Hepatocyte (in vitro differentiated cells): Measurements from ENCODE around the gene YIPF5. TPM values are rescaled to one million over a fixed set of nuclear protein-coding genes. Genes with fewer than 3 reads are reported as not detected.

ENCODE experiments used
- DNase-seq: peaks from one replicate; pipeline ENCODE4 v3.0.0-alpha.2; 2016; ENCODE audit warnings: low spot score
- H2AFZ ChIP-seq: fragments of 200-600 bp; sonication (generic); 2 replicates; pipeline ENCODE4 v1.6.0; 2016; ENCODE audit warnings: antibody characterized with exemption, mild to moderate bottlenecking
- H3K27ac ChIP-seq: fragments of 200-600 bp; sonication (generic); 2 replicates; pipeline ENCODE4 v1.5.1; 2016; ENCODE audit warnings: mild to moderate bottlenecking
- H3K27me3 ChIP-seq: fragments of 200-600 bp; sonication (generic); 2 replicates; pipeline ENCODE4 v1.6.1; 2016
- H3K36me3 ChIP-seq: fragments of 200-600 bp; sonication (generic); replicated peaks from 2 replicates; pipeline ENCODE4 v1.5.1; 2016; ENCODE audit warnings: low read depth; ENCODE audit not compliant: insufficient read depth
- H3K4me1 ChIP-seq: fragments of 200-600 bp; sonication (generic); 2 replicates; pipeline ENCODE4 v1.5.1; 2016; ENCODE audit warnings: mild to moderate bottlenecking, moderate library complexity; ENCODE audit not compliant: insufficient read depth
- H3K4me2 ChIP-seq: fragments of 200-600 bp; sonication (generic); 2 replicates; pipeline ENCODE4 v1.6.0; 2016
- H3K4me3 ChIP-seq: fragments of 200-600 bp; sonication (generic); 2 replicates; pipeline ENCODE4 v1.5.1; 2016; ENCODE audit warnings: mild to moderate bottlenecking
- H3K79me2 ChIP-seq: fragments of 200-600 bp; sonication (generic); 2 replicates; pipeline ENCODE4 v1.6.0; 2017; ENCODE audit warnings: mild to moderate bottlenecking
- H3K9me2 ChIP-seq: fragments of 200-600 bp; sonication (generic); replicated peaks from 2 replicates; pipeline ENCODE4 v1.6.0; 2017; ENCODE audit warnings: mild to moderate bottlenecking; ENCODE audit not compliant: insufficient read depth
- H3K9me3 ChIP-seq: fragments of 200-600 bp; sonication (generic); 2 replicates; pipeline ENCODE4 v1.5.1; 2016; ENCODE audit warnings: low read depth, mild to moderate bottlenecking
- H4K20me1 ChIP-seq: fragments of 200-600 bp; sonication (generic); 2 replicates; pipeline ENCODE4 v1.6.0; 2016; ENCODE audit warnings: mild to moderate bottlenecking; ENCODE audit not compliant: insufficient read depth, poor library complexity, severe bottlenecking
- EZH2 ChIP-seq: fragments of 200-600 bp; sonication (generic); IDR thresholded peaks from 2 replicates; pipeline ENCODE4 v1.6.1; 2016; ENCODE audit warnings: antibody characterized with exemption, mild to moderate bottlenecking, borderline replicate concordance
- EZH2phosphoT487 ChIP-seq: fragments of 200-600 bp; sonication (generic); IDR thresholded peaks from one replicate; pipeline ENCODE4 v1.6.1; 2018; ENCODE audit warnings: antibody characterized with exemption, mild to moderate bottlenecking, low read depth, moderate library complexity; ENCODE audit not compliant: unreplicated experiment, severe bottlenecking
- whole genome bisulfite sequencing: methylation state at CpG from one replicate; pipeline ENCODE4 v1.1.6; 2016; ENCODE audit warnings: low lambda C conversion rate; ENCODE audit errors: missing lambda C conversion rate; 5-methylcytosine and 5-hydroxymethylcytosine counted together
- polyA plus RNA-seq: library from polyadenylated mRNA; unstranded; fragments of >200 nt; fragmentation: Nextera tagmentation; extraction: Ambion mirVana; gene quantifications from 2 replicates; pipeline ENCODE4 v1.2.1, GENCODE V29; 2016
- total RNA-seq: library from RNA; depleted of rRNA; stranded (reverse); fragments of >200 nt; gene quantifications from 2 replicates; pipeline ENCODE4 v1.2.3, GENCODE V29; 2014
- TF ChIP-seq, protein P1 (sequence below): fragments of 200-600 bp; sonication (generic); IDR thresholded peaks from 2 replicates; pipeline ENCODE4 v1.5.1; 2016; ENCODE audit warnings: antibody characterized with exemption, mild to moderate bottlenecking; ENCODE audit not compliant: poor library complexity

The YIPF5 gene
- total and polyA plus RNA-seq, 2 experiments from 2014 or later: 82.3 to 119 TPM

DNA sequence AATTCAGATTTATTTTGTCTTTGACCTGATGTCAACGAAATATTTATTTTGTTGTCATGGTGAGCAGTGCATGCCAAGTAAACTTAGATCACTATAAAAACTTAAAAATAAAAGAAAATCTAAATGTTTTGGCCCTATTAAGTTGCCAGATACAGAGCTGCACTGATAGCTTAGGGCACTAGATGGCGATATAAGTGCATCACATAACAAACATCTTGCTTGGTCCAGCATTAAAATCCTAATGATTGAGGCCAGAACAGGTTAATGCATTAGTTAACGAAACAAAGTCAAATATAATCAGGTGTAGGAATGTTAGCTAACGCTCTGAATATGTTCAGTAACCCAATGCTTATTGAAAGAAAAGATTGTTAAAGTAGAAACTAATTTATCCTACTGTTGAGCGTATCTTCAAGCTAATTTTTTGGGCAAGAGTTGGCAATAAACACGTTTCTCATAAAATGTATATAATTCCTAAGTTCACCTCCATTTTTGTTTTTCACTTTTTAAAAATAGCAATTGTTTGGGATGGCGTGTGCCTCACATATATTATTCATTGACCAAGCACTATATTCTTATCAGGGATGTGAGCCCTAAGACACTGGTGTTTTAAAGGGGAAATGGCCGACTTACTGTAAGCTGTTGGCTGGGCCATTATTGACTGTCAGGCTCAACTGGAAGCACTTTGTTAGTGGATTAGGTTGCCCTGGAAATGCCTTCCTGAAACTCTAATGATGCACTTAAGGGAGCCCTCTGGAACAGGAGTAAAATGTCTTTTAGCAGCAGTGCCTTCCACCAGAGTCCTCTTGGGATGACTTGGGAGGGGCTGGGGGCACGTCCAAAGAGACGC, 33.5 kb upstream of the YIPF5 start:
- no peak for TF ChIP-seq EZH2
- TF ChIP-seq, protein P1, sequence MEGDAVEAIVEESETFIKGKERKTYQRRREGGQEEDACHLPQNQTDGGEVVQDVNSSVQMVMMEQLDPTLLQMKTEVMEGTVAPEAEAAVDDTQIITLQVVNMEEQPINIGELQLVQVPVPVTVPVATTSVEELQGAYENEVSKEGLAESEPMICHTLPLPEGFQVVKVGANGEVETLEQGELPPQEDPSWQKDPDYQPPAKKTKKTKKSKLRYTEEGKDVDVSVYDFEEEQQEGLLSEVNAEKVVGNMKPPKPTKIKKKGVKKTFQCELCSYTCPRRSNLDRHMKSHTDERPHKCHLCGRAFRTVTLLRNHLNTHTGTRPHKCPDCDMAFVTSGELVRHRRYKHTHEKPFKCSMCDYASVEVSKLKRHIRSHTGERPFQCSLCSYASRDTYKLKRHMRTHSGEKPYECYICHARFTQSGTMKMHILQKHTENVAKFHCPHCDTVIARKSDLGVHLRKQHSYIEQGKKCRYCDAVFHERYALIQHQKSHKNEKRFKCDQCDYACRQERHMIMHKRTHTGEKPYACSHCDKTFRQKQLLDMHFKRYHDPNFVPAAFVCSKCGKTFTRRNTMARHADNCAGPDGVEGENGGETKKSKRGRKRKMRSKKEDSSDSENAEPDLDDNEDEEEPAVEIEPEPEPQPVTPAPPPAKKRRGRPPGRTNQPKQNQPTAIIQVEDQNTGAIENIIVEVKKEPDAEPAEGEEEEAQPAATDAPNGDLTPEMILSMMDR: peak; percentile 98
- Histone ChIP-seq H3K9me3 (no peaks in the 10 kb centered on the region), H3K4me3 (no peak overlapping the region), H3K4me1 (peaks cover 9% of the 10 kb centered on the region), H3K27me3 (no peaks in the 10 kb centered on the region), H3K9me2 (no peaks in the 10 kb centered on the region), H3K27ac (peak overlapping the region; percentile 42), H3K36me3 (no peaks in the 10 kb centered on the region), H3K4me2 (peak overlapping the region; percentile 80), H3K79me2 (no peaks in the 10 kb centered on the region), H4K20me1 (no peaks in the 10 kb centered on the region), H2AFZ (no peak overlapping the region)
- peak; percentile 79 for DNase-seq
- 29% methylated on average over 10 of the region's 10 CpGs for WGBS

DNA sequence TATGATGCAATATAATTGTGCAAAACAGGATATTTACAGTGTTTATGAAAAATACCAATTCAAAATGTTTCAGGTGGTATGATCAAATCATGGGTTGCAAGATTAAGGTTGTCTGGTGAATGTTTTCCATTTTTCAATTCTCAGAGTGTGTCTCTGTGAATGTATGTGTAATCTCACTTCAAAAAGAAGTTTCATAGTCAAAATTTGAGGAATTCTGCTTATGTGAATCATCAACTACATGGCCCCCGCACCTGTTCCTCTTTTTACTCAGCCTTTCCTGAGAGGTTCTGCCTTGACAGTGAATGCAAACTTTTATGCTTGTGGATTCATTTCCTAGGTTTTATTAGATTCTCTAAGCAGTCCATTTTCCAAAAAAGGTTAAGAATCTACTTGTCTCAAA, 32.3 kb upstream of the YIPF5 start:
- H3K4me2 ChIP-seq: no peak overlapping the region

DNA sequence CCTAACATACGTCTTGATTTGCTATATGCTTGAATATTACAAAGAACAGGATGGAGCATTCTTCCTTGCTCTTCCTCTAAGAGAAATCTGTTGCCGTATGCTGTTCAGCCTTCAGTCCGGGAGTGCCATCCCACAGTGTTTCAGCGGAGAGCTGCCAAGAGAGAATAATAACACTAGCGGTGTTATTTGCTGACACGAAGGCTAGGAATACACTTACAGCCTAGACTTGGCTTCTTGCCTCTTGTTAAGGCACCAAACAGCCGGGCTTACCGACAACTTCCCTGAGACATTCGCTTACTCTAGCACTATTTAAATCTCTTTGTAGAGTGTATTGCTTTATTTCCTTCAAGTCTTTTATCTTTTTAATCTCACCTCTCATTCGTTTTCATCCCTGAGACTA, 31.6 kb upstream of the YIPF5 start:
- no peak for DNase-seq
- H3K27me3 ChIP-seq: no peaks in the 10 kb centered on the region
- no peaks in the 10 kb centered on the region for H3K36me3 ChIP-seq
- H3K4me3 ChIP-seq: no peak overlapping the region
- H3K27ac ChIP-seq: no peak overlapping the region
- H4K20me1 ChIP-seq: no peaks in the 10 kb centered on the region
- TF ChIP-seq EZH2 (no peak), EZH2phosphoT487 (no peak)
- peaks cover 23% of the 10 kb centered on the region for H3K4me1 ChIP-seq
- H3K79me2 ChIP-seq: no peaks in the 10 kb centered on the region
- peak overlapping the region; percentile 9 for H3K4me2 ChIP-seq
- H2AFZ ChIP-seq: no peak overlapping the region
- H3K9me2 ChIP-seq: no peaks in the 10 kb centered on the region
- no peaks in the 10 kb centered on the region for H3K9me3 ChIP-seq
- 61% methylated on average over 10 of the region's 10 CpGs for WGBS

More for the DNA sequence above, 32.3 kb upstream of the YIPF5 start:
- TF ChIP-seq EZH2phosphoT487: no peak
- H3K9me2 ChIP-seq: no peaks in the 10 kb centered on the region
- no peaks in the 10 kb centered on the region for H3K36me3 ChIP-seq
- H3K27ac ChIP-seq: no peak overlapping the region
- no peaks in the 10 kb centered on the region for H3K9me3 ChIP-seq
- H3K4me1 ChIP-seq: peaks cover 18% of the 10 kb centered on the region
- H3K27me3 ChIP-seq: no peaks in the 10 kb centered on the region
- H2AFZ ChIP-seq: no peak overlapping the region
- 78% methylated on average over 1 of the region's 1 CpG for whole genome bisulfite sequencing
- no peaks in the 10 kb centered on the region for H4K20me1 ChIP-seq
- DNase-seq: no peak
- H3K4me3 ChIP-seq: no peak overlapping the region
- H3K79me2 ChIP-seq: no peaks in the 10 kb centered on the region

DNA sequence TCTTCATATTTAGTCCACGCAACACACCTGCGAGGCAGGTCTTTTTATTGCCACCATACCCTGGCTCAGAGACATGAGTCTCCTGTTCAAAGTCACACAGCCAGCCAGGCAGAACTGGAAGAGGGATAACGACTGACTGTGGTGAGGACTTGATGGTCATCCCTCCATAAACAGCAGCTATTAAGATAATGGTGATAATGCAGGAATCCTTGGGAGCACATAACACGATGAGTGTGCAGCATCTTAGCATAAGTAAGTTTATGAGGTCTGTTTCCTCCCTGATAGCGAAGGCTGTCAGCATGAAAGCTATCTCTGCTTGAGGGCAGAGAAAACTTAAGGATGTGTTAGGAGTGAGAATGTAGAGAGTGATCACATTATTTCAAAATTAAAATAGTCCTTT, 31.1 kb upstream of the YIPF5 start:
- 59% methylated on average over 5 of the region's 5 CpGs for WGBS
- H3K36me3 ChIP-seq: no peaks in the 10 kb centered on the region
- no peak overlapping the region for H3K27ac ChIP-seq
- no peaks in the 10 kb centered on the region for H3K27me3 ChIP-seq
- peaks cover 23% of the 10 kb centered on the region for H3K4me1 ChIP-seq
- H2AFZ ChIP-seq: no peak overlapping the region
- no peak for DNase-seq
- H3K9me3 ChIP-seq: no peaks in the 10 kb centered on the region
- H3K9me2 ChIP-seq: no peaks in the 10 kb centered on the region
- no peak overlapping the region for H3K4me3 ChIP-seq
- no peaks in the 10 kb centered on the region for H3K79me2 ChIP-seq
- no peaks in the 10 kb centered on the region for H4K20me1 ChIP-seq
- H3K4me2 ChIP-seq: peak overlapping the region; percentile 9
- TF ChIP-seq EZH2phosphoT487: no peak
- no peak for TF ChIP-seq EZH2
- TF ChIP-seq, protein P1: no peak
